GM12892 (cell line): ENCODE measurements around the gene SH3BGR.

Source experiments
- DNase-seq: peaks from one replicate; pipeline ENCODE4 v3.0.0; 2011; ENCODE audit not compliant: insufficient read length
- FAIRE-seq: peaks from 2 replicates; lab custom pipeline; 2011; peaks lifted over from hg19 to GRCh38; lab: Jason Lieb, UNC
- POLR2A ChIP-seq: IDR thresholded peaks from 2 replicates; pipeline ENCODE4 v1.6.1; 2011; ENCODE audit warnings: low read depth, low read length, control low read depth
- POLR2AphosphoS5 ChIP-seq: IDR thresholded peaks from 2 replicates; pipeline ENCODE4 v1.6.1; 2011; ENCODE audit warnings: low read depth, low read length, control low read depth
- TAF1 ChIP-seq: IDR thresholded peaks from 2 replicates; pipeline ENCODE4 v1.6.1; 2011; ENCODE audit warnings: low read depth, mild to moderate bottlenecking, control low read depth, low read length, borderline replicate concordance

Gene SH3BGR

GRCh38 chr21:39562791-39563770 lies 111.3 kb downstream of the SH3BGR start:
- FAIRE-seq (no peak), DNase-seq (no peak)
- TF ChIP-seq POLR2AphosphoS5 = no peak
- TF ChIP-seq TAF1 = no peak
- TF ChIP-seq POLR2A = no peak

- no peak for FAIRE-seq
- DNase-seq = no peak
- TF ChIP-seq POLR2A (no peak), POLR2AphosphoS5 (no peak), TAF1 (no peak)
Measured at GRCh38 chr21:39564200-39564599, 112.4 kb downstream of the SH3BGR start.
